Spleen (tissue), 11 donors: ENCODE measurements around the gene SCML1. TPM values are rescaled to one million over a fixed set of nuclear protein-coding genes. Genes with fewer than 3 reads are reported as not detected.
"Not testable (repeated sequence)": the region's sequence is repeated elsewhere in the genome, so short reads cannot be mapped to it uniquely, and the experiment has no call there.

Experiments
- DNase-seq: peaks from one replicate; pipeline ENCODE4 v3.0.0-alpha.2; 2020
- H3K27ac ChIP-seq, 8 donors: fragments of 200-600 bp; sonication (generic) in 7 of 8; 1 replicate in 4 of 8; 2 replicates in 4 of 8; pipeline versions ENCODE4 v1.5.0 to v1.8.0; 2016 to 2021; ENCODE audit warnings: inconsistent platforms in 4 of 8, mild to moderate bottlenecking in 4 of 8, moderate library complexity in 1 of 8
- H3K27me3 ChIP-seq, 7 donors: fragments of 200-600 bp; sonication (generic) in 6 of 7; replicated peaks in 1 of 7; 1 replicate in 4 of 7; 2 replicates in 3 of 7; pipeline versions ENCODE4 v1.5.0 to v1.8.0; 2016 to 2021; ENCODE audit warnings: inconsistent platforms in 3 of 7, mild to moderate bottlenecking in 1 of 7
- H3K36me3 ChIP-seq, 6 donors: fragments of 200-600 bp; sonication (generic) in 5 of 6; 1 replicate in 4 of 6; 2 replicates in 2 of 6; pipeline versions ENCODE4 v1.5.0 to v1.8.0; 2016 to 2021; ENCODE audit warnings: inconsistent platforms in 2 of 6
- H3K4me1 ChIP-seq, 6 donors: fragments of 200-600 bp; sonication (generic) in 5 of 6; 1 replicate in 3 of 6; 2 replicates in 3 of 6; pipeline versions ENCODE4 v1.5.0 to v1.8.0; 2016 to 2021; ENCODE audit warnings: inconsistent platforms in 3 of 6
- H3K4me3 ChIP-seq, 8 donors: fragments of 200-600 bp; sonication (generic) in 7 of 8; 1 replicate in 4 of 8; 2 replicates in 4 of 8; pipeline versions ENCODE4 v1.5.0 to v1.8.0; 2016 to 2021; ENCODE audit warnings: inconsistent platforms in 4 of 8, mild to moderate bottlenecking in 4 of 8, moderate library complexity in 2 of 8
- H3K9me3 ChIP-seq, 8 donors: fragments of 200-600 bp; sonication (generic) in 7 of 8; 1 replicate in 4 of 8; 2 replicates in 4 of 8; pipeline versions ENCODE4 v1.5.0 to v1.8.0; 2016 to 2021; ENCODE audit warnings: inconsistent platforms in 4 of 8
- CTCF ChIP-seq, 11 experiments: fragments of 200-600 bp in 7 of 11; fragments of 450-650 bp in 4 of 11; sonication (generic) in 4 of 11; IDR thresholded peaks in 8 of 11; conservative IDR thresholded peaks in 3 of 11; 1 replicate in 7 of 11; 2 replicates in 4 of 11; pipeline versions ENCODE4 v1.4.0 to v1.8.0; 2016 to 2021; ENCODE audit warnings: antibody characterized with exemption in 11 of 11, inconsistent platforms in 4 of 11, mild to moderate bottlenecking in 1 of 11
- POLR2A ChIP-seq, 3 donors: fragments of 450-650 bp; IDR thresholded peaks; one replicate each; pipeline ENCODE4 v1.5.1; 2017; ENCODE audit warnings: antibody characterized with exemption in 3 of 3, mild to moderate bottlenecking in 1 of 3
- POLR2AphosphoS5 ChIP-seq, 3 donors: sonication (generic); formaldehyde crosslinking; IDR thresholded peaks; one replicate each; pipeline ENCODE4 v1.5.1; 2017; ENCODE audit warnings: antibody characterized with exemption in 3 of 3
- WGBS, 5 donors: extraction: QIAGEN DNeasy Blood & Tissue Kit in 3 of 5; methylation state at CpG; one replicate each; pipeline versions ENCODE4 v1.1.5 to v1.1.7; 2013 to 2018; 5-methylcytosine and 5-hydroxymethylcytosine counted together
- intact Hi-C: fragments of 100-400 bp; cut with DNase I; formaldehyde crosslinking; loops from one replicate; pipeline ENCODE4 v1.15.0; 2023; ENCODE audit warnings: low total_unique reads
- polyA plus RNA-seq, 3 donors: library from polyadenylated mRNA; stranded (reverse); fragments of 200-250 nt; gene quantifications; one replicate each; pipeline ENCODE4 v1.2.1, GENCODE V29; 2013
- total RNA-seq, 7 donors: library from RNA; depleted of rRNA in 3 of 7; stranded (reverse); fragments of >200 nt in 3 of 7; fragmentation: NEBNext Ultra II Directional in 4 of 7; extraction: Animal tissue kit (Norgen Biotek cat#: 25700) in 4 of 7; gene quantifications; one replicate each; pipeline versions ENCODE4 v1.1.0 to v1.2.1, GENCODE V29; 2016 to 2021
- donor health status: healthy with polysubstance abuse.
- donor health status: DM: no; HTN: no; CAD: no; lungs with moderate emphysema.
- donor health status: DM: no; HTN: no; CAD: no.
- donor health status: Bipolar disorder and iron deficiency.
- donor health status: healthy.
- donor health status: DM: no; HTN: no; CAD: no.
- donor health status: DM: yes; HTN: yes; CAD: no.

The SCML1 gene
- total and polyA plus RNA-seq, 10 donors: 10.4 to 22.7 (median 15.3) TPM

- no peak overlapping the region for H3K4me3 ChIP-seq
- H3K4me1 ChIP-seq: no peaks in the 10 kb centered on the region
- no peak for DNase-seq
- intact Hi-C loops: no loop called here
- H3K27me3 ChIP-seq: peaks cover 0 to 5% (median 0%) of the 10 kb centered on the region in 7 donors
- H3K27ac ChIP-seq: no peak overlapping the region
- 74 to 90% (median 87%) methylated on average over 1 of the region's 1 CpG for WGBS, 5 donors
- H3K9me3 ChIP-seq: no peaks in the 10 kb centered on the region
- H3K36me3 ChIP-seq: no peaks in the 10 kb centered on the region
- TF ChIP-seq POLR2AphosphoS5 (IDR thresholded peaks at IDR 0.05) (no peak), CTCF (IDR thresholded peaks at IDR 0.05 in 8 of 11, conservative IDR thresholded peaks at IDR 0.05 in 3 of 11) (no peak), POLR2A (IDR thresholded peaks at IDR 0.05) (no peak)
Observed at GRCh38 chrX:17774053-17774452, 36.8 kb downstream of the SCML1 start.

- Histone ChIP-seq H3K4me1 (no peaks in the 10 kb centered on the region), H3K27ac (no peak overlapping the region), H3K36me3 (no peaks in the 10 kb centered on the region), H3K27me3 (peaks cover 0 to 5% (median 0%) of the 10 kb centered on the region in 7 donors), H3K4me3 (no peak overlapping the region), H3K9me3 (peaks cover 0 to 14% (median 0%) of the 10 kb centered on the region in 8 donors)
- no peak for DNase-seq
- WGBS, 5 donors: 3 to 71% (median 33%) methylated on average over 2 of the region's 2 CpGs
- TF ChIP-seq CTCF (IDR thresholded peaks at IDR 0.05 in 8 of 11, conservative IDR thresholded peaks at IDR 0.05 in 3 of 11): no peak
- no peak for TF ChIP-seq POLR2A (IDR thresholded peaks at IDR 0.05)
- TF ChIP-seq POLR2AphosphoS5 (IDR thresholded peaks at IDR 0.05): no peak
- intact Hi-C loops: no loop called here
Observed at GRCh38 chrX:17778997-17779396, 41.7 kb downstream of the SCML1 start.

DNA sequence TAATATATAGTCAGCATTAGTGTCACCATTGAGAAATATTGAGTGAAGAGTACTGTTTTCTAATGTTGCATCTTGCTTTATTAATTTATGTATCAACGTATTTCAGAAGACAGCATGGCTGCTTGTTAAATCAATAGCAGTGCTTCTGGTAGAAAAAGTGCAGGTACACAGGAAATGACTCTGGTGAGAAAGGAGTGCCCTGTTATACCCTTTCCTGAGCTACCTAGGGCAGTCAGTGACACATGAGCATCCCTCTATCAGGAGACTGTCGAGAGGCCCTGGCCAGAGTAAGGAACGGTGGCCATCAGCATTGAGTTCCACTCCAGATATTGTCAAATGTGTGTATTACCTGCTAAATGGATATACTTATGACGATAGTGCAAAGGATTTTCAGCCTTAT, 42.1 kb downstream of the SCML1 start:
- H3K27ac ChIP-seq: no peak overlapping the region
- intact Hi-C loops: no loop called here
- DNase-seq: no peak
- no peaks in the 10 kb centered on the region for H3K36me3 ChIP-seq
- H3K4me1 ChIP-seq: no peaks in the 10 kb centered on the region
- H3K4me3 ChIP-seq: no peak overlapping the region
- 83 to 90% (median 86%) methylated on average over 4 of the region's 4 CpGs for WGBS, 5 donors
- H3K9me3 ChIP-seq: peaks cover 0 to 14% (median 0%) of the 10 kb centered on the region in 8 donors
- no peak for TF ChIP-seq POLR2AphosphoS5 (IDR thresholded peaks at IDR 0.05)
- TF ChIP-seq POLR2A (IDR thresholded peaks at IDR 0.05): no peak
- no peak for TF ChIP-seq CTCF (IDR thresholded peaks at IDR 0.05 in 8 of 11, conservative IDR thresholded peaks at IDR 0.05 in 3 of 11)
- peaks cover 0 to 5% (median 0%) of the 10 kb centered on the region in 7 donors for H3K27me3 ChIP-seq

- DNase-seq: not testable (repeated sequence)
- 69 to 90% (median 80%) methylated on average over 4 to 26 of the region's 31 CpGs for WGBS, 5 donors
Observed at GRCh38 chrX:17786554-17787347, 49.5 kb downstream of the SCML1 start.

More at GRCh38 chrX:17786554-17787347, 49.5 kb downstream of the SCML1 start:
- H3K9me3 ChIP-seq, H3K4me3 ChIP-seq, H3K4me1 ChIP-seq, intact Hi-C loops, H3K27ac ChIP-seq, H3K36me3 ChIP-seq: not testable (repeated sequence)
- peaks cover 0 to 26% (median 0%) of the 10 kb centered on the region in 7 donors for H3K27me3 ChIP-seq
